ENCODE results near the gene RAP1GAP2.

DNA sequence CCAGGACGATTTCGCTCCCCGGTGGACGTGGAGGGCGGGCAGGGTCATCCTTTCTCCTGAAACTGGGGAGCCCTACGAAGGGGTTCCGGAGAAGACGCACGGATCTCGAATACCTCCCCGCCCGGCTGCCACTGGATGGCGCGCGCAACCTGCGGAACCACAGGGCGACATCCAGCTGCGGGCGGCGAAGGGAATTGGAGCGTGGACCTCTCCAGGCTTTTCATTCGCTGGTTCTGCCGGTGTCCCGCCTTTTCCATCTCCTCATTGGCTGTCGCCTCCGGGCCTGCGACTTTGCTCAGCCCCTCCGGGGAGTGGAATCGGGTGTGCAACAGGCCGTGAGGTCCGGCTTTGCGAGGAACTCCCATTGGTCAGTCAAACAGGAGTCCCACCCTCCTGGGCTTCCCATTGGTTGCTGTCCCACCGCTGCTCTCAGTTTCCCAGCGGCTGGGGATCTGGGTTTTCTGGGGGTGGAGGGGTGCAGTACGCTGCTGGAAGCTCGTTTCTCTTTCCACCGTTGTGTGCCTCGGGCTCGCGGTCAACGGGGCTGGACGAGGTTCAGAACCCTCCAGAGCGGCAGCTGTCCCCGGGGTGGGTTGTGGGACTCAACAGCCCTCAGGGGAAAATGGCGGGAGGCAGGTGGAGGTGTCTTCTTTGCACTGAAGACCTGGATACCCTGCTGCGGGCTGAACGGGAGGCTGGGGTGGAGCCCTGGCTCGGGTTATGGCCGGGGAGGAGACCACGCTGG, 252.7 kb downstream of the RAP1GAP2 start:
- TF ChIP-seq, protein P1, sequence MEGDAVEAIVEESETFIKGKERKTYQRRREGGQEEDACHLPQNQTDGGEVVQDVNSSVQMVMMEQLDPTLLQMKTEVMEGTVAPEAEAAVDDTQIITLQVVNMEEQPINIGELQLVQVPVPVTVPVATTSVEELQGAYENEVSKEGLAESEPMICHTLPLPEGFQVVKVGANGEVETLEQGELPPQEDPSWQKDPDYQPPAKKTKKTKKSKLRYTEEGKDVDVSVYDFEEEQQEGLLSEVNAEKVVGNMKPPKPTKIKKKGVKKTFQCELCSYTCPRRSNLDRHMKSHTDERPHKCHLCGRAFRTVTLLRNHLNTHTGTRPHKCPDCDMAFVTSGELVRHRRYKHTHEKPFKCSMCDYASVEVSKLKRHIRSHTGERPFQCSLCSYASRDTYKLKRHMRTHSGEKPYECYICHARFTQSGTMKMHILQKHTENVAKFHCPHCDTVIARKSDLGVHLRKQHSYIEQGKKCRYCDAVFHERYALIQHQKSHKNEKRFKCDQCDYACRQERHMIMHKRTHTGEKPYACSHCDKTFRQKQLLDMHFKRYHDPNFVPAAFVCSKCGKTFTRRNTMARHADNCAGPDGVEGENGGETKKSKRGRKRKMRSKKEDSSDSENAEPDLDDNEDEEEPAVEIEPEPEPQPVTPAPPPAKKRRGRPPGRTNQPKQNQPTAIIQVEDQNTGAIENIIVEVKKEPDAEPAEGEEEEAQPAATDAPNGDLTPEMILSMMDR (conservative IDR thresholded peaks at IDR 0.05), result peak; percentile 96
- TF ChIP-seq ZFX (IDR thresholded peaks at IDR 0.05), result no peak

All from C4-2B (cell line).